HG02884 (cell line): ENCODE results near the gene PALLD.
A peak's percentile ranks its signal among the peaks of the same experiment; 100 is the strongest.
"Not testable (repeated sequence)": the region's sequence is repeated elsewhere in the genome, so short reads cannot be mapped to it uniquely, and the experiment has no call there.

Experiments used
- ATAC-seq: cut with Tn5 transposase; IDR thresholded peaks from one replicate; pipeline ENCODE4 v1.9.1; 2021; ENCODE audit warnings: mild to moderate bottlenecking, moderate library complexity; ENCODE audit not compliant: unreplicated experiment

The PALLD gene

GRCh38 chr4:168917138-168917779 lies 420.4 kb downstream of the PALLD start:
- no peak for ATAC-seq

- ATAC-seq, result no peak
Measured at GRCh38 chr4:168919706-168920324, 423.0 kb downstream of the PALLD start.

GRCh38 chr4:168920441-168921065 lies 423.7 kb downstream of the PALLD start:
- ATAC-seq, result no peak

GRCh38 chr4:168923526-168924194 lies 426.8 kb downstream of the PALLD start:
- peak; percentile 86 for ATAC-seq

DNA sequence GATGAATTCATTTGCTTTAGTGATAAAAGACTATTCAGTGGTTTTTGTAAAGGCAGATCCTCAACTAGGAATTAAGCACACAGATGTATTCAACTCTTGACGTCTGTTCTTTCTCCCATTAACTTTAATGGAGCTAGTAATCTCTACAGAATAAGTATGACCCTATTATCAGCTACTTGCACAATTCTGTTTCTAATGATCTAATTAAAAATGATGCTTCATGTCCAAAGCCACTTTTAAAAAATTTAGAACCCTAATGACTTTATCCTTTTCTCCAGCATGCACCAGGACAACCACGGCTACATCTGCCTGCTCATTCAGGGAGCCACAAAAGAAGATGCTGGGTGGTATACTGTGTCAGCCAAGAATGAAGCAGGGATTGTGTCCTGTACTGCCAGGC lies 427.8 kb downstream of the PALLD start:
- no peak for ATAC-seq

GRCh38 chr4:168925789-168926490 lies 429.1 kb downstream of the PALLD start:
- ATAC-seq, result no peak

GRCh38 chr4:168928346-168928745 lies 431.5 kb downstream of the PALLD start:
- ATAC-seq, result no peak

DNA sequence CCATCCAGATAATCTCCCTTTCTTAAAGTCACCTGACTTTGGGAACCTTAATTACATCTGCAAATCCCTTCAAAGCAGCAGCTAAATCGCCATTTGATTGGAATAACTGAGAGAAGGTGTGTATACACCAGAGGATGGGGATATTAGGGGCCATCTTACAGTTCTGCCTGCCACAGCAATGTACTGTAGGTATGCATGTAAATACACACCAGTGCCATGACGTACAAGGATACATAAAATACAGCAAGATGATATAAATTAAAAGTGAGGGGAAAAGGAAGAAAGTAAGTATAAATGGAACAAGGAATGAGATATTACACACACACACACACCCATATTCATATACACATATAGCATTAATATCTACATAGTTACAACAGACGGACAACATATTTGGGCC lies 432.0 kb downstream of the PALLD start:
- no peak for ATAC-seq

- no peak for ATAC-seq
Measured at GRCh38 chr4:168930413-168931196, 433.8 kb downstream of the PALLD start.

- ATAC-seq, result no peak
Measured at GRCh38 chr4:168931215-168931650, 434.4 kb downstream of the PALLD start.

DNA sequence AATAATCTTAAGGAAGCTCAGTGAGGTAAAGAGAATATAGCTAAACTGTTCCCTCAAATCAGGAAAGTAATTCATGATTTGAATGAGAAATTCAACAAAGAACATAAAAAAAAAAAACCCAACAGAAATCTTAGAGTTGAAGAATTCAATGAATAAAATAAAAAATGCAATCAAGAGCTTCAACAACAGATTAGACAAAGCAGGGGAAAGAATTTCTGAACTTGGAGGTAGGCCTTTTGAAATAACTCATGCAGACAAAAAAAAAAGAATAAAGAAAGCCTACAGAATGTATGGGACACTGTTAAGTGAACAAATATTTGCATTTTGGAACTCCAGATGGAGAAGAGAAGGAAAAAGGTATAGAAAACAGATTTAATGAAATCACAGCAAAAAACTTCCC lies 435.3 kb downstream of the PALLD start:
- no peak for ATAC-seq

- ATAC-seq, result no peak
Measured at GRCh38 chr4:168933423-168933822, 436.6 kb downstream of the PALLD start.

- ATAC-seq, result not testable (repeated sequence)
Measured at GRCh38 chr4:168937473-168937872, 440.6 kb downstream of the PALLD start.

- peak; percentile 48 for ATAC-seq
Measured at GRCh38 chr4:168942985-168943384, 446.1 kb downstream of the PALLD start.

DNA sequence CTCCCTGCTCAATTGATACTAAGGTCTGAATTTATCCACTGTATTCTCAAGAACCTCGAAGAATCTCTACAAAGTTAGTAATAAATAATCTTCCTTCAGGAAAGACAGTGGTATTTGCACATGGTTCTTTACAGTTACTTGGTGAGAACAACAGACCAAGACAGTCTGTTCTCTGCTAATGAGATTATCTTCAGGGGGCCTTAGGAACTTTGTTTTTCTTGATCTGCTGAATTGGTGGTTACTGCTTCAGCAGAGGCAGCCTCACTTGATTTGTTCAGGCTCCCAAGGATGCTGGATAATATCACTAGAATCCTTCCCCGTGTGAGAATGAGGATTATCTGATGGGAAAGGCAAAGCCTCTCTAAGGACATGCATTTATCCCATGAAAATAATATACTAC lies 448.4 kb downstream of the PALLD start:
- no peak for ATAC-seq

- not testable (repeated sequence) for ATAC-seq
Measured at GRCh38 chr4:168952821-168953246, 456.0 kb downstream of the PALLD start.

GRCh38 chr4:168955674-168956073 lies 458.8 kb downstream of the PALLD start:
- ATAC-seq, result no peak

DNA sequence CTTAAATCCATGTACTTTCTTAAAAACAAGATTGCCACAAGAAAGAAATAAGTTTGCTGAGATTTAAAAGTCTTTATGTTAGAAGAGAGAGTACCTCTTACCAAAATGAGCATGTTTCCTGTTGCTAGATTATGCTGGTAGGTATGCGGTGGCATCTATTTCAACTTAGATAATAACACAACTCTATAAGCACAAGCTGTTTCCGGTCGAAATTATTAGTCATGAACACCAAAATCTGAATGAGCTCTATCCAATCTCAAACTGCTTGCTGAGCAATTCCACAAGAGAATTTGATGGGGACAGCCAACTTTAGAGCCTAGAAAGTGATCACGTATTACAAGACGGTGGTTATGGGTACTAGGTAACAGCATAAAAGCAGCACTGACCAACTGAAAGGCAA lies 463.9 kb downstream of the PALLD start:
- ATAC-seq, result no peak

GRCh38 chr4:168972596-168972995 lies 475.7 kb downstream of the PALLD start:
- no peak for ATAC-seq
